Measurements from ENCODE around the gene TENM4.

Gene TENM4

DNA sequence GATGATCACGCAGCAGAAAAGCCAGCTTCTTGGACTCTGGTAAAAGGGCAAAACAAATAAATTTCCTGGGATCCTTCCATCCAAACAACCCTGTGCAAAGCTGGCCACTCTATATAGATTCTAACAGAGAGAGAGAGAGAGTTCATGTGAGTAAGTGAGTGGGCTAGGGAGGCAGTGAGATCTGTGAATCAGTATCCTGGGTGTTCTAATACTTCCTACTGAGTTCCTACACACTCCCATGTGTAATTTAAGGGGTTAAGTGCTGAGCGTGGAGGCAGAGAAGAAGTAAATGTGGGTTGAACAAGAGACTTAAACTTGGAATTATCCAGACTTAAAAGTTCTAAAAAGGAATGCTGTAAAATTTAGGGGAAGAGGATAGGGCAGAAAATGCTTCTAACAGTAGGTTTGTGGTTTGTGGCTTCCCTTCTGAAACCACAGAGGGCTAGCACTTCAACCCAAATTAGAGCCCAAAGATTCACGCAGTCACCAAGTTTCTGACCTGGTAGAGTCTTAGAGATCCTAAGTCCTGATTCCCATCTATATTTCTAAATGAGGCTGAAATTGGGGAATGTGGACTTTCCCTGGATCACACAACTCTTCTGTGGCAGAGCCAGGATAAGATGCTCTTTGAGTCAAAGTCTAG is 413.9 kb downstream of the TENM4 start:
- TF ChIP-seq, protein P1, sequence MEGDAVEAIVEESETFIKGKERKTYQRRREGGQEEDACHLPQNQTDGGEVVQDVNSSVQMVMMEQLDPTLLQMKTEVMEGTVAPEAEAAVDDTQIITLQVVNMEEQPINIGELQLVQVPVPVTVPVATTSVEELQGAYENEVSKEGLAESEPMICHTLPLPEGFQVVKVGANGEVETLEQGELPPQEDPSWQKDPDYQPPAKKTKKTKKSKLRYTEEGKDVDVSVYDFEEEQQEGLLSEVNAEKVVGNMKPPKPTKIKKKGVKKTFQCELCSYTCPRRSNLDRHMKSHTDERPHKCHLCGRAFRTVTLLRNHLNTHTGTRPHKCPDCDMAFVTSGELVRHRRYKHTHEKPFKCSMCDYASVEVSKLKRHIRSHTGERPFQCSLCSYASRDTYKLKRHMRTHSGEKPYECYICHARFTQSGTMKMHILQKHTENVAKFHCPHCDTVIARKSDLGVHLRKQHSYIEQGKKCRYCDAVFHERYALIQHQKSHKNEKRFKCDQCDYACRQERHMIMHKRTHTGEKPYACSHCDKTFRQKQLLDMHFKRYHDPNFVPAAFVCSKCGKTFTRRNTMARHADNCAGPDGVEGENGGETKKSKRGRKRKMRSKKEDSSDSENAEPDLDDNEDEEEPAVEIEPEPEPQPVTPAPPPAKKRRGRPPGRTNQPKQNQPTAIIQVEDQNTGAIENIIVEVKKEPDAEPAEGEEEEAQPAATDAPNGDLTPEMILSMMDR (IDR thresholded peaks at IDR 0.05; ENCODE audit: extremely low read depth, insufficient read depth, missing control alignments), result no peak
- in situ Hi-C loops (cut with MboI; ENCODE audit: low pct_unique_long_range_greater_than_20kb, low sequenced_read_pairs, unreplicated experiment), result no loop called here
- DNase-seq (ENCODE audit: low spot score), result no peak

DNA sequence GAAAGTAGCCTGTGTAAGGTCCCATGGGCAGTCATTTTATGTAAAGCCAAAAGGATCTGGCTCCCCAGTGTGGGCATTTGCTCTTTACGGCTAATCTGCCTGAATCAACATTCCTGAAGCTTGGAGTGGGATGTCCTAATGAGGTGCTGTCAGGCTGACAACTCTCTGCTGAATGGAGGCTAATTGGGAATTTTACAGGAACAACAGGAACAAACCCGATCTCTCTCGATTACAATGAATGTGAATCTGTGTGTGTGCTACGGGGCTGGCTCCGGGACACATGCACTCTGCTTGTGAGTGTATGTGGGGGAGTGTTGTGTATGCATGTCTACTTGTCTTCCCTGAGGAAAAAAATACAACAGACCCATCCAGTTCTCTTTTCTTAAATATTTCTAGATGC is 415.2 kb downstream of the TENM4 start:
- in situ Hi-C loops (cut with MboI; ENCODE audit: low pct_unique_long_range_greater_than_20kb, low sequenced_read_pairs, unreplicated experiment), result no loop called here
- DNase-seq (ENCODE audit: low spot score), result no peak
- TF ChIP-seq, protein P1 (IDR thresholded peaks at IDR 0.05; ENCODE audit: extremely low read depth, insufficient read depth, missing control alignments), result no peak

DNA sequence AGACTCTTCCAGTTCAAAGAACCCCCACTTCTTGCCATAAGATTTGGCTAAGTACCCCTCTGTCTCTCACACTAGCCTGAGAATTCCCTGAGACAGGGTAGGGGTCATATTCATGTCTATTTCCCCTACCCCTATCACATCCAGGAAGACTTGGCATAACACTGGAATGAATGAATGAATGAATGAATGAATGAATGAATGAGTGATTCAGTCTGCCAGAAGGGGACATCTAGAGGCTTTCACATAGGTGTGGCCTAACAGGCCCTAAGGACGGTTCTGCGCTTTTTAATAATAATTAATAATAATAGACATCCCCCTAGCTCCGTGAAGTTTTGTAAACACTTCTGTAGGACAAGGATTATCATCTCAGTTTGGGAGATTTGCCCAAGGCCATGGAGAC is 415.7 kb downstream of the TENM4 start:
- in situ Hi-C loops (cut with MboI; ENCODE audit: low pct_unique_long_range_greater_than_20kb, low sequenced_read_pairs, unreplicated experiment), result no loop called here
- TF ChIP-seq, protein P1 (IDR thresholded peaks at IDR 0.05; ENCODE audit: extremely low read depth, insufficient read depth, missing control alignments), result no peak
- no peak for DNase-seq (ENCODE audit: low spot score)

DNA sequence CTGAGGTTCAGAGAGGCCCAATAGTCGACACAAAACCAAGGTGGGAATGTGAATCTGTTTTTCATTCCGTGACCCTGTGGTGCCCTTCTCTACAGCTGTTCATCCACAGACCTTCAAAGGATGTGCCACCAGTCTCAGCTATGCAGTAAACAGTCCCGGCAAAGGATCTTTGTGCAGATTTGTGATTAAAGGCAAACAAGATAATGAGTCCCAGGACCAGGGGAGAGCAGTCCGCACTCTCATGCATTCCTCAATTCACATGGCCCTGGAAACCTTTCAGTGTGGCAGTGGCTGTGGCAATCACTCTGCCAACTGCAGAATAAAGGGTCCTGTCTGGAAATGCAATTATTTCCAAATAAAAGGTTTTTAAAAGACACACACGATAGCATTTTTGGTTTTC is 418.6 kb downstream of the TENM4 start:
- TF ChIP-seq, protein P1 (IDR thresholded peaks at IDR 0.05; ENCODE audit: extremely low read depth, insufficient read depth, missing control alignments), result no peak
- no peak for DNase-seq (ENCODE audit: low spot score)
- in situ Hi-C loops (cut with MboI; ENCODE audit: low pct_unique_long_range_greater_than_20kb, low sequenced_read_pairs, unreplicated experiment), result no loop called here

DNA sequence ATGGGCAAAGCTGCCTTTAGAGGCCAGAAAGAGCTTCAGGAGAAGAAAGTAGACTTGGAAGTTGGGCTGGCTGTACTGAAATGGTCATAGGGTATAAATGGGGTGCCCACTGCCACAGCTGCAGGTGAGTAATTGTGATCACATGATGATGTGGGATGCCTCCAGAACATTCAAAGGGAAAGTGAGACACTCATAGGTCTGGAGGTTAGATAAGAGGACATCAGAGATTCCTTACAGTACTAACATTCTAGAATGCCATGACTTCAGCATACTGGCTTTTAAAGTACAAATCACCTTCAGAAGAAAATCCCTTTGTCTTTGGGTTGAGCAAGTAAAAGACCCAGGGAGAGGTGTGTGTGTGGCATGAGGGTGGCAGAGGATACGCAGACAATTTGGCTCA is 419.2 kb downstream of the TENM4 start:
- no peak for DNase-seq (ENCODE audit: low spot score)
- in situ Hi-C loops (cut with MboI; ENCODE audit: low pct_unique_long_range_greater_than_20kb, low sequenced_read_pairs, unreplicated experiment), result no loop called here

DNA sequence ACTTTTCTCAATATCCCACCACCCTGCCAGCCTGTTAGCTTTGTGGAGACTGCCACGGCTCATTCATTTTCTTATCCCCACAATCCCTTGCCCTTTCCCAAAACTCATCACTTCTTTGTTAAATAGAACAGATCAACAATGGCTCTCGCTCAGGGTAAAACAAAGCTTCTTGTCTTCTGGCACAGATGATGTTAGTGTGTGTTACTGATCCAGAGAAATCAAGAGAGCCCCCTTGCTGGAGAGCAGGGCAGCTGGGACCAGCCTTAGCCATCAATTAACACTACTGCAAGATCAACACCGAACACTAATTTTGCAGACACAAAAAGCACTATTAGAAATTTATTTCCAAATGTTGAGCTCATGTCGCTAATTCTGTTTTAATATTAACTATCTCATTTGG is 420.9 kb downstream of the TENM4 start:
- no peak for DNase-seq (ENCODE audit: low spot score)
- in situ Hi-C loops (cut with MboI; ENCODE audit: low pct_unique_long_range_greater_than_20kb, low sequenced_read_pairs, unreplicated experiment), result no loop called here
- TF ChIP-seq, protein P1 (IDR thresholded peaks at IDR 0.05; ENCODE audit: extremely low read depth, insufficient read depth, missing control alignments), result no peak

More for the DNA sequence above, 419.2 kb downstream of the TENM4 start:
- TF ChIP-seq, protein P1 (IDR thresholded peaks at IDR 0.05; ENCODE audit: extremely low read depth, insufficient read depth, missing control alignments), result no peak
